Duodenal mucosa (tissue), 2 donors: ENCODE measurements around the gene CAMTA1.

Source experiments
- H3K27ac ChIP-seq: one replicate; pipeline ENCODE4 v1.7.0; 2013; ENCODE audit warnings: low read depth, low read length
- H3K27me3 ChIP-seq, 2 donors: one replicate each; pipeline ENCODE4 v1.7.0; 2013; ENCODE audit warnings: low read length in 2 of 2, control low read depth in 1 of 2; ENCODE audit not compliant: insufficient read depth in 2 of 2, control insufficient read depth in 1 of 2
- H3K36me3 ChIP-seq, 2 donors: one replicate each; pipeline ENCODE4 v1.7.0; 2013; ENCODE audit warnings: low read length in 2 of 2, control low read depth in 1 of 2; ENCODE audit not compliant: insufficient read depth in 2 of 2, control insufficient read depth in 1 of 2
- H3K4me1 ChIP-seq, 2 donors: one replicate each; pipeline ENCODE4 v1.7.0; 2013; ENCODE audit warnings: low read length in 2 of 2, control low read depth in 1 of 2; ENCODE audit not compliant: insufficient read depth in 2 of 2, control insufficient read depth in 1 of 2
- H3K4me3 ChIP-seq, 2 donors: one replicate each; pipeline ENCODE4 v1.7.0; 2013; ENCODE audit warnings: low read length in 2 of 2, low read depth in 1 of 2
- H3K9ac ChIP-seq, 2 donors: one replicate each; pipeline ENCODE4 v1.7.0; 2013; ENCODE audit warnings: low read length in 2 of 2, low read depth in 1 of 2
- H3K9me3 ChIP-seq, 2 donors: one replicate each; pipeline ENCODE4 v1.7.0; 2013; ENCODE audit warnings: low read length in 2 of 2, control low read depth in 1 of 2; ENCODE audit not compliant: control insufficient read depth in 1 of 2

The CAMTA1 gene

GRCh38 chr1:7046314-7046713 lies 261.1 kb downstream of the CAMTA1 start:
- no peaks in the 10 kb centered on the region for H3K9me3 ChIP-seq
- no peak overlapping the region for H3K27ac ChIP-seq
- no peak overlapping the region for H3K4me3 ChIP-seq
- no peak overlapping the region for H3K9ac ChIP-seq
- H3K4me1 ChIP-seq = no peaks in the 10 kb centered on the region
- no peaks in the 10 kb centered on the region for H3K27me3 ChIP-seq
- no peaks in the 10 kb centered on the region for H3K36me3 ChIP-seq

- H3K9me3 ChIP-seq = no peaks in the 10 kb centered on the region
- H3K4me3 ChIP-seq = no peak overlapping the region
- no peaks in the 10 kb centered on the region for H3K4me1 ChIP-seq
- H3K9ac ChIP-seq = no peak overlapping the region
- no peaks in the 10 kb centered on the region for H3K27me3 ChIP-seq
- H3K36me3 ChIP-seq = no peaks in the 10 kb centered on the region
- H3K27ac ChIP-seq = no peak overlapping the region
These were observed 261.6 kb downstream of the CAMTA1 start for GRCh38 chr1:7046891-7047290.

GRCh38 chr1:7047866-7048265 lies 262.6 kb downstream of the CAMTA1 start:
- Histone ChIP-seq H3K4me3 (no peak overlapping the region), H3K27me3 (no peaks in the 10 kb centered on the region), H3K36me3 (no peaks in the 10 kb centered on the region), H3K4me1 (no peaks in the 10 kb centered on the region), H3K9ac (no peak overlapping the region), H3K27ac (no peak overlapping the region), H3K9me3 (no peaks in the 10 kb centered on the region)

- Histone ChIP-seq H3K4me1 (no peaks in the 10 kb centered on the region), H3K27me3 (no peaks in the 10 kb centered on the region), H3K9me3 (no peaks in the 10 kb centered on the region)
These were observed 263.1 kb downstream of the CAMTA1 start for GRCh38 chr1:7048395-7048794.

GRCh38 chr1:7049913-7050625 lies 264.8 kb downstream of the CAMTA1 start:
- Histone ChIP-seq H3K27ac (no peak overlapping the region), H3K27me3 (no peaks in the 10 kb centered on the region), H3K4me3 (no peak overlapping the region)

More at GRCh38 chr1:7048395-7048794, 263.1 kb downstream of the CAMTA1 start:
- Histone ChIP-seq H3K27ac (no peak overlapping the region), H3K36me3 (no peaks in the 10 kb centered on the region), H3K9ac (no peak overlapping the region), H3K4me3 (no peak overlapping the region)

GRCh38 chr1:7050751-7051665 lies 265.8 kb downstream of the CAMTA1 start:
- Histone ChIP-seq H3K4me3 (no peak overlapping the region), H3K9me3 (no peaks in the 10 kb centered on the region), H3K4me1 (no peaks in the 10 kb centered on the region), H3K27ac (no peak overlapping the region), H3K36me3 (no peaks in the 10 kb centered on the region), H3K27me3 (no peaks in the 10 kb centered on the region), H3K9ac (no peak overlapping the region)

More at GRCh38 chr1:7049913-7050625, 264.8 kb downstream of the CAMTA1 start:
- H3K9ac ChIP-seq = no peak overlapping the region
- H3K9me3 ChIP-seq = no peaks in the 10 kb centered on the region
- H3K36me3 ChIP-seq = no peaks in the 10 kb centered on the region
- H3K4me1 ChIP-seq = no peaks in the 10 kb centered on the region

- Histone ChIP-seq H3K4me1 (no peaks in the 10 kb centered on the region), H3K9ac (no peak overlapping the region), H3K9me3 (no peaks in the 10 kb centered on the region), H3K27ac (no peak overlapping the region), H3K36me3 (no peaks in the 10 kb centered on the region), H3K27me3 (no peaks in the 10 kb centered on the region), H3K4me3 (no peak overlapping the region)
These were observed 267.4 kb downstream of the CAMTA1 start for GRCh38 chr1:7052701-7053100.

- Histone ChIP-seq H3K4me1 (no peaks in the 10 kb centered on the region), H3K9ac (no peak overlapping the region), H3K9me3 (no peaks in the 10 kb centered on the region), H3K27me3 (no peaks in the 10 kb centered on the region), H3K27ac (no peak overlapping the region), H3K4me3 (no peak overlapping the region), H3K36me3 (no peaks in the 10 kb centered on the region)
These were observed 275.5 kb downstream of the CAMTA1 start for GRCh38 chr1:7060745-7061144.

- Histone ChIP-seq H3K4me1 (no peaks in the 10 kb centered on the region), H3K36me3 (no peaks in the 10 kb centered on the region), H3K27ac (no peak overlapping the region), H3K9me3 (no peaks in the 10 kb centered on the region), H3K4me3 (no peak overlapping the region), H3K27me3 (no peaks in the 10 kb centered on the region), H3K9ac (no peak overlapping the region)
These were observed 277.2 kb downstream of the CAMTA1 start for GRCh38 chr1:7062346-7063061.

GRCh38 chr1:7063981-7064380 lies 278.7 kb downstream of the CAMTA1 start:
- Histone ChIP-seq H3K4me1 (no peaks in the 10 kb centered on the region), H3K27ac (no peak overlapping the region), H3K36me3 (no peaks in the 10 kb centered on the region), H3K27me3 (peaks cover 0 to 3% of the 10 kb centered on the region in 2 donors), H3K9me3 (no peaks in the 10 kb centered on the region), H3K9ac (no peak overlapping the region), H3K4me3 (no peak overlapping the region)
